Skeletal muscle cell (primary cell): Measurements from ENCODE around the gene CDK5RAP2.

Experiments
- DNase-seq: peaks from one replicate; pipeline ENCODE4 v3.0.0-alpha.2; 2010; ENCODE audit warnings: low read depth
- H3K4me3 ChIP-seq: 2 replicates; pipeline ENCODE4 v1.5.1; 2011; ENCODE audit warnings: low read depth, mild to moderate bottlenecking, control low read depth, low read length, moderate library complexity

Gene CDK5RAP2

DNA sequence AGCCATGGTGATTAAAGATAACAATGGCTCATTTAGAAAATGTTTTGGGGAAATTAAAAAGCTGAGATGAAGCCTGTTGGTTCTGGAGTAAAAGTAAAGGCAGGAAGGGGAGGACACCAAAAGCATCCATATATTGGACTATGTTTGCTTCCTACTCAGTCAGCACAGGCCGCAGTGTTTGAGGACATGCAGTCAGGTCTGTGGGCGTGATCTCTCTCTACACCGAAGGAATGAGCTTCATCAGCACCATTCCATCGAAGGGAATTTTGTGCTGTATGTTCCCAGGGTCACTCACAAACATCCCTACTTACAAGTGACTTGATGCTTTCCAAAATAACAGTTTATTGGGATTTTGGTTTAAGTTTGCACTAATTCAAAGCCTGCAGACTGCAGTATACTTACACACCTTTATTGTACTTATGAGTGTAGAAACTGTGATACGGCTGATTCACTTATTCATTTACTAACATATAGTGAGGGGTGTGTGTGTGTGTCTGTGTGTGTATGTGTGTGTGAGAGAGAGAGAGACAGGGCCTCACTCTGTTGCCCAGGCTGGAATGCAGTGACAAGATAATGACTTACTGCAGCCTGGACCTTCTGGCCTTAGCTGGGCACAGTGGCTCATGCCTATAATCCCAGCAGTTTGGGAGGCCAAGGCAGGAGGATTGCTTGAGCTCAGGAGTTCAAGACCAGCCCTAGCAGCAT lies 13.4 kb upstream of the CDK5RAP2 start:
- DNase-seq = no peak
- no peak overlapping the region for H3K4me3 ChIP-seq

DNA sequence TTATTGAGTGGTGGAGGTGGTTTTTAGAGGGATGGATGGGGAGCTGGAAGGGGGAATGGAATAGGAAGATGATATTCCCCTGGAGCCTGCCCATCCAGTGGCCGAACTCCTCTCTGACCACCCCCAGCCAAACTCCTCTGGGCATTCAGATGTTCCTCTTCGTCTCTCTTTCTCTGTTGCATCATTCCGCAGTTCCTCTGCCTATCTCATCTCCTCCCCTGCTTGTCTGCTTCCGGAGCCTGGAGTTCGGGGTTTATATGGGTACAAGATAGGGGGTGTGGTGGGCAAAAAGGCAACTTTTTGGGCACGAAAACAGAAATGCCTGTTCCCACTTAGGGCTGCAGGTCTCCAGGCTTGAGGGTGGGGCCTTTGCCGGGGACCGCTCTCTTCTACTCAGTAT lies 12.2 kb upstream of the CDK5RAP2 start:
- no peak for DNase-seq
- H3K4me3 ChIP-seq = no peak overlapping the region

DNA sequence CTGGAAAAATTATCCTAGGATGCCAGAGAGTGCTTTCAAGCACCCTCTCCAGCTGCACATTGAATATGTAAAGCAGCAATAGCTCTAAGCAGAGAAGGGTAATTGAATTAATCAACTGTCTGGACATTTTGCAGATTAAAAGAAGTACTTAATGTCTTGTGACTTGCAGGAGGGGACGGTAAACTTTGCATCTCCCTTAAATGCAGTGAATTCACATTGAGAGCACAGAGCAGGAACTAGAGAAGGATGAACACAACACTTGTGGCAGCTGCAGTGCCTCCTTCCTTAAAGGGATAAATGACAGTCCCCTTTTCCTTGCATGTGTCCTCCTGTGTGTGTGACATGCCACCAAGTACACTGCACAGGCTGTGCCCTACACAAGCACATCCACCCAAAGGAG lies 7.4 kb upstream of the CDK5RAP2 start:
- DNase-seq = no peak
- no peak overlapping the region for H3K4me3 ChIP-seq

DNA sequence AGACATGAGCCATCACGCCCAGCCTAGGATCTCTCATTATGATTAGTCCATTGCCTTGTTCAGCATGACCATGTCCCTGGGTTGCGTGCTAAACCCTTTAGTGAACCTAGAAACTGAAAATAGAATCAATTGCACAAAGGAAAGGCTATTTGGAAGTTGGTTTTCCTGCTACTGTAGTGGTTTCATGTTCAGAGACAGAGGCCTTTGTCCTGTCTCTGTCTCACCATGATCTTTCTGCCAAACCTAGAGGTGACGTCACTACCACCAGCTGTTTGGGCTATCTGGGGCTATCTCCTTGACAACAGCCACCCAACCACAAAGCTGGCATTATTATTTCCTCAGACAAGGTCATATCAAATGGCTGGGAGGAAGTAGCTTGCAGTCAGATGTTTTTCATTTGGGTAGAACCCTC lies 4.0 kb upstream of the CDK5RAP2 start:
- H3K4me3 ChIP-seq = no peak overlapping the region
- peak; percentile 66 for DNase-seq

DNA sequence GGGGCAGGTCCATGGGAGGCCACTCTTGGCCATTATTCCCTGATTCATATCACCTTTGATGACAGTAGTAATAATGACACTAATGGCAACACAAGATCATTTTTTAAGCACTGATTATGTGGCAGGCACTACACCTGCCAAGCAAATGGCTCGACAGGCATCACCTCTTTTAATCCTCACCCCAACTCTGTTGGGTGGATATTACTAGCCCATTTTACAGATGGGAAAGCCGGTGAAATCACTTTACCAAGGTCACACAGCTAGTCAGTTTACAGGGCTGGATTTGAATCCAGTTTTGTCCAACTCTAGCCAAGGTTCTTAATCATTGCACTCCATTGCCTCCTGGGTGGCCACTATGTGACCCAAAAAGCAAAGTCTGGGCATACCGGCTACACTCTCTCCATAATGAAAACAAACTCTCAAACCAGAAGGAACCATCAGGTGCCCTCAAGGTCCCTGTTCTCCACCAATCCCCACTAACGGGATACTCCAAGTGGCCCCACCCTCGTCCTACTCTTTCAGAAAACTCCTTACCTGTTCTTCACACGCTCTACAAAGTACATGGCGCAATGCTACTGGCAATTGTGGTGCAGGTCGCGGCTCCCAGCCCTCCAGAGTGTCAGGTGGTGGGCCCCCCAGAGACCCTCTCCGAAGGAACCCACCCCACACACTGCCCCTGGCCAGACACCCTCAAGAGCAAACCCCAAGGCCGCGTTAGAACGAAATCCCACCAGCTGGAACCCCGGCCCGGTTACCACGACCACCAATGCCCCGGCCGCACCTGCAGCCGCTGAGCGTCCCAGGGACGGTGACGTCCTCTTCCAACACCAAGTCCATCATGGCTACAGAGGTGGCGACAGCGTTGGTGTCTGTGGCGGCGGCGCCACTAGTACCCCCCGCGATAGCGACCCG lies 572 bp downstream of the CDK5RAP2 start:
- DNase-seq = no peak

DNA sequence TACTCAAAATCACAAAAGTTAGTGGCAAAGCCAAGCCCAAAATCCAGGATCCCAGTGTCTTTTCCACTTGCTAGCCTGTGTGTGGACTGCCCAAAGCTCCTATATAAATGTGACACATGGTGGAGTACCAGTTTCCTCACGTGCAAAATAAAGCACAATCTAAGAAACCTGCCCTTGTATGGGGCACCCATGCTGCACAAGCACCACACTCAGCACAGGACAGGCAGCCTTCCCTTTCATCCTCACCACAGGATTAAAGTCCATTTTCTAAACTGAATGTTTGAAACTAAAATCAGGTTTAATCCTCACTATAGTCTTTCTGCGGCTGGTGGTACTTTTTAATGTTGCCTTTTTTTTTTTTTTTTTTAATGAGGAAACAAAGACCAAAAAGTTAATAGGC lies 5.5 kb downstream of the CDK5RAP2 start:
- no peak for DNase-seq
- no peak overlapping the region for H3K4me3 ChIP-seq

More for the DNA sequence above, 572 bp downstream of the CDK5RAP2 start:
- H3K4me3 ChIP-seq = peak overlapping the region; percentile 97

DNA sequence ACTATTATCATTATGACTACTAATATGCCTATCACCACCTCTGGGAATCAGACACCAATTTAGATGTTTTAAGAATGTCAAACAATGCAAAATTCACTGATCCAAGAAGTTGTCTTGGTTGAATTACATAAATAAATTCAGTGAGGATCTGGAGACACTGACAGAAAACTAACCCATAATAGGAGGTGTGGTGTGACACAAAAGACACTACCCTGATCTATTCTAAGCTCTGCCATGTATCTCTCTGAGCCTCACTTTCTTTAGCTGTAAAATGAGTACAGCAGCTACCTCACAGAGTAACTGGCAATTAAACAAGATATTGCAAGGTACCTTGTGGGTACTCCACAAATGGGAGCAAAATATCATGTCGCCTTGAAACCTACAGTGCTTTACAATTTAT lies 7.5 kb downstream of the CDK5RAP2 start:
- no peak for DNase-seq
- H3K4me3 ChIP-seq = no peak overlapping the region

DNA sequence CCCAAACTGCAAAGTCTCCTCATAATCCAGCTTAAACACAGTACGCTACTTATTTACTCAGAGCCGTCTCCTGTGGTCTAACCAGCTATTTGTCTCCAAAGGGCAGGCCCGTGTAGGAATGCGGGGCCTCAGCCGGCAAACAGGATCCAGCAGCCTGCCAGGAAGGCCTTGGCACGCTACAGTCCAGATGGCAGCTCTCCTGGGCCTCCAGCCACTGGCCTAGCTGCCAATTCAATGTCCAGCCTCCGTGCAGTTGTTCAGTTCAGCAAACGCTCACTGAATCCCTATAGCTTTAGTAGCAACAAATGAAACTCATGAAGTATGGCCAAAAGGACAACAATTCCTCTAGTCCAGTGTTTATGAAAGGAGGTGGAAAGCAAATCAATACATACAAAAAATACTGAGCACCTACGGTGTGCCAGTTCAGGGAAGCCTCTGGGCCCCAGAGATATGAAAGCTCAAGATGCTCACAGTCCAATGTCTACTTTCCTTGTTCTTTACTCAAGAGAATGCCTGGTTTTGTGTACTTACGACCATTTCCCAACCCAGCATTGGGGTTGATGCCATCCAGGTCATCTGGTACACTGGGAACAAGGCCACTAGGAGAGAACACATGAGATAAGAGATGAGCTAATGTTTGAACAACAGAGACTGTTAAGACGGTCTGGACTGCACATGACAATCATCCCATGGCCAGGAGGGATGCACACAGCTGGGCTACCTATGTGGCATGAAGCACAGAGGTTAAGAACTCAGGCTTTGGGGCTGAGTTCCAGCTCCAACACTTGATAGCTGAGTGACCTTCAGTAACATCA lies 8.3 kb downstream of the CDK5RAP2 start:
- H3K4me3 ChIP-seq = no peak overlapping the region
- DNase-seq = no peak

DNA sequence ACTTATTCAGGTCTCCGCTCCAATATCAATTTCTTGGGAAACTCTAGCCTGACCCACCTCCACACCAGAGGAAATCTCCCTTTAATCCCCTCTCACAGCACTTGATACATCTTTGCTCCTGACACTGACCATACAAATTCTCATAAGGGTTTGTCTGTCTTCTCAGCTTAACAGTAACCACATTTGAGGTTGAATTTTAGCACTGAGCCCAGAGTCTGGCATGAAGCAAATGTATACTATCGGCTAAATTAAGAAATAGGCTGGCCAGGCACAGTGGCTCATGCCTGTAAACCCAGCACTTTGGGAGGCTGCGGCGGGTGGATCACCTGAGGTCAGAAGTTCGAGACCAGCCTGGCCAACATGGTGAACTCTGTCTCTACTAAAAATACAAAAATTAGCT lies 9.7 kb downstream of the CDK5RAP2 start:
- no peak for DNase-seq
- no peak overlapping the region for H3K4me3 ChIP-seq

DNA sequence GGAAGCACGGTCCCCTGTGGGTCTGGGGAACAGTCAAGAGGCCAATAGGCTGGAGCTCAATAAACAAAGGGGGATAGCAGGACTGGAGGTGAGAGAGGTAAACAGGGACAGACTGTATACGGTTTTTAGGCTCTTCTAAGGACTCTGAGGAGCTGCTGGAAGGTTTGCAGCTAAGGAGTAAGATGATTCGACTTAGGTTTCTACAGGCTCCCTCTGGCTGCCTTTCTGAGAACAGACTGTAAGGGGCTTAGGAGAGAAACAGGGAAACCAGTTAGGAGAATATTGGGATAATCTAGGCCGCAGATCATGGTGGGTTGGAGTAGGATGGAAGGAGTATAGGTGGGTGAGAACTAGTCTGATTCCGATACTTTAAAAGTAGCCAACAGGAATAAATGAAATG lies 10.4 kb downstream of the CDK5RAP2 start:
- no peak for DNase-seq
- no peak overlapping the region for H3K4me3 ChIP-seq

DNA sequence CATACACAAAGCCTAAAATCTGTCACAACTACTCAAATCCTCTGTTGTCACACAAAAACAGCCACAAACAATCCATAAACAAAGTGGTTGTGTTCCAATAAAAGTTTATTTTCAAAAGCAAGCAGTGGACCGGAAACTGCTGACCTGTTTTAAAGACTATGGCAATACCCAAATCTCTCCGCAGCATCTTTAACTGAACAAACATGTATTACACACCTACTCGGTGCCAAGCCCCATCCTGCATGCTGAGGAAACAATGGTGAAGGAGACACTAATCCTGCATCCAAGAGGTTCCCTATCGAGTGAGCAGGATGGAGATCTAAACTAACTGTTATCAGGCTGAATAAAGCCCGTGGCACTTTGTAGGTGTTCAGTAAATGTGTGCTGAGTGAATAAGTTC lies 11.2 kb downstream of the CDK5RAP2 start:
- no peak overlapping the region for H3K4me3 ChIP-seq

DNA sequence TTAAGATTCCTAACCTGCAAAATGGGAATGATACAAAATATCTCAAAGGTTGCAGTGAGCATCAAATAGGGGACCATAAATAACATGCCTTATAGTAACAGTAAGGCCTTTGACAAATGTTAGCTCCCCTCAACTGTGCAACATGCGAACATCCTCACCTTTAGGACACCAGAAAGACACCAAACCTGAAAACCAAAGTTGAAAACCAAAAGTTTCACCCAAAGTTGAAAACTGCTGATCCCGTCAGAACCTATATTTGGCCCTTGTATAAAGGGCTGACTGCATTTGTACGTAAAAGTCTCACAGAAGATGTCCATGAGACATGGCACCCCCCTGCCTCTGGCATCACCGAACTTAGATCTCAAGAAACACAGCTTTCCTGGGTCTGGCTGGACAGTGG lies 12.1 kb downstream of the CDK5RAP2 start:
- DNase-seq = no peak

More for the DNA sequence above, 11.2 kb downstream of the CDK5RAP2 start:
- no peak for DNase-seq

DNA sequence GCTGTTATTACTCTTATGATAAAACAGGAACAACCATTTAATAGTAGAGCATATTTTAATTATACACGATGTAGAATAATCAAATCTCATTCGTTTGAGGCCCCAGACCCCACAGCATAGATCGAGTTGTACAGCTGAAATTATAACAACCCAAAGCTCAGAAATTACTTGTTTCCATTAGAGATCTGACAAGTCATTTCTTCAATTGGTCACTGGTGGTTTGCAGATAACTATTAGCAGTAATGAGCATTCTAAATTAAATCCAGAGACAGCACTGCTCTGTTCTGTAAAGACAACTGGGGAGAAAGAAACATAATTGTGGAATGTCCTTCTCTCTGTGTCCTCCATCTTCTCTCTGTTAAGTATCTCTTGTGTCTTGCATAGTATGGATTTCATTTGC lies 12.9 kb downstream of the CDK5RAP2 start:
- no peak for DNase-seq
- no peak overlapping the region for H3K4me3 ChIP-seq

More for the DNA sequence above, 12.1 kb downstream of the CDK5RAP2 start:
- no peak overlapping the region for H3K4me3 ChIP-seq

DNA sequence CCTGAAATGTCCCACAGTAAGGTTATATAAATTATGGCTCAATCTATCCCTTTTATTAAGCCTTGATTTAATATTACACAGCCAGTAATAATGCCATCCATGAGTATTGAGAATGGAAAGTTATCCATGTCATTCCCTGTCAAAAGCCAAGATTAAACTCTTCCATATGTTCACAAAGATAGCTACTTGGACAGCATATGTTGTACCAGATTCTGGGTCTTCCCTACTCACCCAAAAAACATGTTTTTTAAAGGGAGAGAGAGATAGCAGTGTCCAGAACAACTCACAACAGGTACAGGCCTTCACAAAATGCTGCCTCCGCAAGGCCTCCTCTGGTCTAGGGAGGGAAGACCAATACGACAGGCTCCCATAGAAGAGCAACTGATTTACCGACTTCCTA lies 15.4 kb downstream of the CDK5RAP2 start:
- no peak overlapping the region for H3K4me3 ChIP-seq
- DNase-seq = no peak

DNA sequence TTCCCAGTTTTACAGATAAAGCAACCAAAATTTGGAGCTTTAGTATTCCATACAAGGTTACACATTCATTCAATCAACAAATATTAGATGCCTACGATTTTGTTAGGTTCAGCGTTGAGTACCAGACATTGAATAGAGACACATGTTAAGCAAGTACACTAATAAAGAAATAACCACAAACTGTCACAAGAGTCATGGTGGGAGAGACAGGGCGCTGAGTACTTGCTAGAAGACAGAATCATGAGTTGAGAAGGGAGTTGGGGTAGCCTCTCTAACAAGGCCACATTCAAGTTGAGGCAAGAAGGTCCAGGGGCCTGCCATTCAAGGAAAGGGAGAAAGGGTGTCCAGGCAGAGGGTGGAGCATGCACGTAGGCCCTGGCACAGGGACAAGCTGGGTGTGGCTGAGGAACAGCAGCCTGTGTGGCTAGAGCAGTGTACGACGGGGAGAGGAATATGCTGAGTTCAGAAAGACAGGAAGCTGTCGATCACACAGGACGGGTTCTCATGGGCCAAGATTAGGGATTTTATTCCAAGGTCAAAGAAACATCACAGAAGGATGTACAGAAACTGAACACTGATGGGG lies 17.0 kb downstream of the CDK5RAP2 start:
- DNase-seq = no peak
- H3K4me3 ChIP-seq = no peak overlapping the region

DNA sequence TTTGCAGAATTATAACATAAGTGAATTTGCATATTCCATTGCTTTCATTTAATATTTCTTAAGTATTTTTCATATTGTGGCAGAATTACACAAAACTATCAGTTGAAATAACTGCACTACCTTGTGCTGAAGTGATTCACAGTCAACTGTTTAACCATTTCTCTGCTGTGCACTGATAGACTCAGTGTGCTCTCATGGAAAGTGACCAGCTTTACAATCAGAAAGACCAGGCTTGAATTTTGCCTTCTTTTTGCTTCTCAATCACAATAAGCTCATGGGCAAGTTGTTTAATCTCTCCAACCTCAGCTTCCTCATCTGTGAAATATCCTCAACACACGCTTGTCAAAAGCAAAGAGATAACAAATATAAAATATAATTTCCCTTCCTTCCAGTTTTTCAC lies 18.3 kb downstream of the CDK5RAP2 start:
- DNase-seq = no peak
- no peak overlapping the region for H3K4me3 ChIP-seq

DNA sequence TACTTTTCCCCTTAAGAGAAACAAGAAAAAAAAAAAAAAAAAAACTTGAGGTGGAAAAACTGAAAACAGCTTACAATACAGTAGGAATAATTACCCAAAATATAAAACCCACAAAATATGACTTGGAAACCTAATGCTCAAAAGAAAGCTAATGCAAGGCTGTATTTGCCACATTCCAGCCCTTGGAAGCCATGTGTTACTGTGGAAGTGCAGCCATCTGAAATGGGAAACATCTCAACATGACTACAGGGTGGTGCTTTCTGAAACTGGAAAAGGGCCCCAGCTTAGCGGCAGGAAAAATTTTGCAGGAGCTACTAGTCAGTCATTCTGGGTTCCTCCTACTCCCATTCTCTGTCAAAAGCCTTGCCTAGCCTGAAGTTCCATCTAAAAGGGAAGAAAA lies 20.4 kb downstream of the CDK5RAP2 start:
- DNase-seq = no peak
- H3K4me3 ChIP-seq = no peak overlapping the region

DNA sequence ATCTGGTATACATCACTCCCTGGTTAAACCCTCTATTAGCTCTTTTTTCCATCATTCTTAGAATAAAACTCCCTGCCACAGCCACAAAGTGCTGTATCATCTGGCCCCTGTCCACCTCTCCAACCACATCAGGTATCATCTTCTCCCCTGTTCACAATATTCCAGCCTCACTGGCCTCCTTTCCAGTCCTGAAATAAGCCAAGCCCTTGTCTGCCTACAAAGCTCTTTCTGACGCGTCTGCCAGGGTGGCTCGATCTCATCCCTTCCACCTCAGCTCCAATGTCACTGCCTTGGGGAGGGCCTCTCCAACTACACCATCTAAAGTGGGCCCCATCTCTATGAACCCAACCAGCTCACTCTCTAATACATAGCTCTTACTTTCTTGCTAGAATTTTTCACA lies 21.5 kb downstream of the CDK5RAP2 start:
- no peak overlapping the region for H3K4me3 ChIP-seq
- no peak for DNase-seq

DNA sequence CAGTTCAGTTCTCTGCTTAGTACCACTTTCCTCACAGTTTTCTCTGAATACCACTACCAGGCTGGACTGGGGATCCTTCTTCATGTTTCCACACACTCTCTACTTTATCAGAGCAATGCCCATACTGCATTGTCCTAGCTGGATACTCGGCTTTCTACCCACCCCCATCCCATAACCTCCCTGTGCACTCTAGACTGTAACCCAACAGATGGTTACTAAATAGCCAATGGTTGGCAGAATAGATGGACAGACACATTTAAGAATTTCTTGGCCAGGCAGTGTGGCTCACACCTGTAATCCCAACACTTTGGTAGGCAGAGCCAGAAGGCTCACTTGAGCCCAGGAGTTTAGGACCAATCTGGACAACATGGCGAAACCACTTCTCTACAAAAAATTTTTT lies 22.8 kb downstream of the CDK5RAP2 start:
- DNase-seq = no peak

DNA sequence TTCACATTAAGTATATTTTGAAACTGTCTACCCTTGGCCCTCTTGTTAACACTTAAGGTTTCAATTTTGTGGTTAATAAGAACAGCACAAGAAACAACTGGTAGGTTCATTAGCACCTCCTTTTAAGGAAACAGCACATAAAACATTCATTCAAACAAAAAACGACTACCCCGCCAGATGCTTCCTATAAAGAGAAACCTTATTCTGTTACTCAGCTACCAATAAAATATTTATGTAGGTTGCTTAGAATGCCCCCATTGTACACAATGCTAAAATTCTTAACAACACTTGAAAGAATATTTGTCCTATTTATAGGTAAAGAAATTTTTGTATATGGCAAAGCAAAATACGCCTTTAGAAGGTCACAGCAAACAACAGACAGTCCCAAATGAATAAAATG lies 23.2 kb downstream of the CDK5RAP2 start:
- no peak for DNase-seq
- no peak overlapping the region for H3K4me3 ChIP-seq

More for the DNA sequence above, 22.8 kb downstream of the CDK5RAP2 start:
- H3K4me3 ChIP-seq = no peak overlapping the region
